HG03097 (cell line): ENCODE measurements around the gene FGFR2.

ENCODE experiments used
- ATAC-seq: cut with Tn5 transposase; IDR thresholded peaks from one replicate; pipeline ENCODE4 v1.9.1; 2021; ENCODE audit not compliant: unreplicated experiment, low FRiP score

Gene FGFR2

GRCh38 chr10:121592155-121592890, 5.9 kb downstream of the FGFR2 start:
- no peak for ATAC-seq

GRCh38 chr10:121591186-121591585, 7.1 kb downstream of the FGFR2 start:
- ATAC-seq = no peak

GRCh38 chr10:121590772-121591171, 7.5 kb downstream of the FGFR2 start:
- ATAC-seq = no peak

GRCh38 chr10:121589553-121589952, 8.7 kb downstream of the FGFR2 start:
- ATAC-seq = no peak

GRCh38 chr10:121583857-121584256, 14.4 kb downstream of the FGFR2 start:
- no peak for ATAC-seq

- no peak for ATAC-seq
These were observed 15.0 kb downstream of the FGFR2 start for GRCh38 chr10:121583258-121583657.

GRCh38 chr10:121580276-121581116, 17.7 kb downstream of the FGFR2 start:
- ATAC-seq = no peak

GRCh38 chr10:121579656-121580055, 18.6 kb downstream of the FGFR2 start:
- no peak for ATAC-seq

- ATAC-seq = no peak
These were observed 19.3 kb downstream of the FGFR2 start for GRCh38 chr10:121578965-121579364.

GRCh38 chr10:121578298-121578697, 19.9 kb downstream of the FGFR2 start:
- no peak for ATAC-seq

- no peak for ATAC-seq
These were observed 20.7 kb downstream of the FGFR2 start for GRCh38 chr10:121577568-121577967.

- no peak for ATAC-seq
These were observed 22.1 kb downstream of the FGFR2 start for GRCh38 chr10:121576139-121576538.

- no peak for ATAC-seq
These were observed 23.6 kb downstream of the FGFR2 start for GRCh38 chr10:121574519-121575166.

- no peak for ATAC-seq
These were observed 24.7 kb downstream of the FGFR2 start for GRCh38 chr10:121573538-121573941.

- no peak for ATAC-seq
These were observed 25.2 kb downstream of the FGFR2 start for GRCh38 chr10:121572859-121573537.

- ATAC-seq = no peak
These were observed 27.9 kb downstream of the FGFR2 start for GRCh38 chr10:121570315-121570714.

- ATAC-seq = no peak
These were observed 30.0 kb downstream of the FGFR2 start for GRCh38 chr10:121568275-121568674.

GRCh38 chr10:121567569-121567968, 30.7 kb downstream of the FGFR2 start:
- no peak for ATAC-seq

- ATAC-seq = no peak
These were observed 31.5 kb downstream of the FGFR2 start for GRCh38 chr10:121566755-121567154.

GRCh38 chr10:121559326-121560026, 38.8 kb downstream of the FGFR2 start:
- ATAC-seq = no peak
